Activated T-cell treated with anti-CD3 and anti-CD28 coated beads, Interleukin-2, amount 50 U/mL, for 72 hours (primary cell): ENCODE results near the gene RFNG. TPM values are rescaled to one million over a fixed set of nuclear protein-coding genes. Genes with fewer than 3 reads are reported as not detected.
A peak's percentile ranks its signal among the peaks of the same experiment; 100 is the strongest.

ENCODE experiments used
- ATAC-seq, 2 donors: fragments of 150-1000 bp; cut with Tn5 transposase; replicated peaks in 1 of 2; 2 replicates each; pipeline ENCODE4 v1.10.0; 2021; ENCODE audit warnings: moderate library complexity in 2 of 2, mild to moderate bottlenecking in 1 of 2
- DNase-seq, 2 donors: peaks; one replicate each; pipeline ENCODE4 v3.0.0; 2021 to 2022; ENCODE audit warnings: mixed read lengths in 1 of 2
- H3K27ac Mint-ChIP-seq: one replicate; pipeline ENCODE4 v1.8.0; 2022; ENCODE audit warnings: mild to moderate bottlenecking, moderate library complexity, mixed read lengths
- H3K27me3 Mint-ChIP-seq: one replicate; pipeline ENCODE4 v1.8.0; 2022; ENCODE audit warnings: low read depth, mixed read lengths
- H3K36me3 Mint-ChIP-seq, 2 donors: one replicate each; pipeline ENCODE4 v1.8.0; 2022; ENCODE audit warnings: mixed read lengths in 2 of 2, mild to moderate bottlenecking in 1 of 2; ENCODE audit not compliant: insufficient read depth in 2 of 2
- H3K4me1 Mint-ChIP-seq: one replicate; pipeline ENCODE4 v1.8.0; 2022; ENCODE audit warnings: low read depth, mixed read lengths
- H3K4me3 Mint-ChIP-seq, 2 donors: one replicate each; pipeline ENCODE4 v1.8.0; 2022; ENCODE audit warnings: mild to moderate bottlenecking in 2 of 2, mixed read lengths in 2 of 2, moderate library complexity in 2 of 2
- H3K9me3 Mint-ChIP-seq, 2 donors: one replicate each; pipeline ENCODE4 v1.8.0; 2022; ENCODE audit warnings: mixed read lengths in 2 of 2
- total RNA-seq, 2 donors: library from RNA; stranded (reverse); gene quantifications; one replicate each; pipeline ENCODE4 v1.2.3, GENCODE V29; 2022

Gene RFNG
- 10 to 100 TPM; 31.0 to 42.2 TPM for total RNA-seq

- Mint-ChIP-seq H3K4me1 (peaks cover 20% of the 10 kb centered on the region), H3K36me3 (no peaks in the 10 kb centered on the region), H3K27me3 (no peaks in the 10 kb centered on the region), H3K4me3 (peak within 1 kb of the TSS; percentile 92 to 95), H3K9me3 (no peaks in the 10 kb centered on the region), H3K27ac (peak within 1 kb of the TSS; percentile 30)
- ATAC-seq (peak; percentile 91), DNase-seq (peak; percentile 87 to 89)
Measured at GRCh38 chr17:82051776-82052637, at the start of gene RFNG, which contains the start of gene GPS1. TSS of gene RFNG (minus strand) at chr17:82051811. CDS start at chr17:82051766, 45 bp downstream. TSS of gene GPS1 (plus strand) at chr17:82051898. CDS start at chr17:82051932, 34 bp downstream.

GRCh38 chr17:82101301-82101715, 49.7 kb upstream of the RFNG start:
- Mint-ChIP-seq H3K4me1 (peaks cover 34% of the 10 kb centered on the region), H3K9me3 (no peaks in the 10 kb centered on the region), H3K4me3 (no peak overlapping the region), H3K36me3 (no peaks in the 10 kb centered on the region), H3K27me3 (no peaks in the 10 kb centered on the region), H3K27ac (no peak overlapping the region)
- DNase-seq: no peak
- no peak for ATAC-seq

- no peaks in the 10 kb centered on the region for H3K9me3 Mint-ChIP-seq
- H3K27me3 Mint-ChIP-seq: no peaks in the 10 kb centered on the region
- no peak overlapping the region for H3K27ac Mint-ChIP-seq
- ATAC-seq (no peak), DNase-seq (no peak)
- H3K36me3 Mint-ChIP-seq: no peaks in the 10 kb centered on the region
- peaks cover 34% of the 10 kb centered on the region for H3K4me1 Mint-ChIP-seq
- peak overlapping the region; percentile 83 to 88 for H3K4me3 Mint-ChIP-seq
Measured at GRCh38 chr17:82100502-82101298, 49.1 kb upstream of the RFNG start.

DNA sequence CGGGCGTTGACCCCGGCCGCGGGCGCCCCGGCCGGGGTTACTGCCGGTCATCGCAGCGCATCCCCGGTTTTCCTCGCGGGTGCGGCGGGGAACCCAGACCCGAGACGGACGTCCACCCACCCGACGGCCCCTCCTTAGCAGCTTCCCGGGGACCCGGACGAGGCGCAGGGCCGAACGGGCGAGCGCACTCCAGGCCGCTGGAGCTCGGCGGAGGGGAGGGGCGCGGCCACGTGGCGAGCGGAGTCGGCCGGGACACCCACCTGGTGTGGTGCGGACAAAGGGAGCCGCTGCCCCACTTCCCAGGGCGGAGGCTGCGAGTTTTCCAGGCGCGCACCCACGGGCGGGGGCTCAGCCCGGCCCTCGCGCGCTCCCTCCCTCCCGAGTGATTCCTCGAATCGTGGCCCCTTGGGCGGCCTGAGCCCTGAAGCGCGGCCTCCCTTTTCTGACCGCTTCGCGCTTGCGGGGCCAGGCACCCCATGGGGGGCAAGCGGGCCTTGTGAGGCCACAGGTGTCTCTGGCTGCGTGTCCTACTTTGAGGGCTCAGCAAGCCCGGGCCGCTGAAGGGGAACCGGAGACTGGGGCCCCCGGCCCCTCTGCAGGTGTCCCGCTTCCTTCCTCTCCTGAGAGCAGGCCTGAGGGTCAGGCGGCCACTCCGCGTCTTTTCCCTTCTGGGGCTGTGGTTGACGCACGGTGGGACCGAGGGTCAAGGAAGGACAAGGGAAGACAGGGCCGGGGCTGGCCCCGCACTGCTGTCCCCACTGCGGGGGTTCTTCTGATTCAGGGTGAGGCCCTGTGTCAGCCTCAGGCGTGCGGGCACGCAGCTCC, 47.5 kb upstream of the RFNG start:
- Mint-ChIP-seq H3K36me3 (no peaks in the 10 kb centered on the region), H3K27ac (peak overlapping the region; percentile 60), H3K27me3 (no peaks in the 10 kb centered on the region), H3K9me3 (no peaks in the 10 kb centered on the region), H3K4me3 (peak overlapping the region; percentile 83 to 88), H3K4me1 (peaks cover 23% of the 10 kb centered on the region)
- ATAC-seq (peak; percentile 2), DNase-seq (peak in 1 of 2 donors; percentile 29)

GRCh38 chr17:82098169-82098938, 46.7 kb upstream of the RFNG start, which contains the start of gene FASN:
TSS of gene FASN (minus strand) at chr17:82098236. CDS start at chr17:82096445, 1,791 bp downstream.
- H3K9me3 Mint-ChIP-seq: no peaks in the 10 kb centered on the region
- DNase-seq (peak; percentile 96 to 97), ATAC-seq (peak; percentile 82 to 86)
- no peaks in the 10 kb centered on the region for H3K27me3 Mint-ChIP-seq
- peaks cover 0 to under 1% of the 10 kb centered on the region in 2 donors for H3K36me3 Mint-ChIP-seq
- H3K4me1 Mint-ChIP-seq: peaks cover 23% of the 10 kb centered on the region
- H3K4me3 Mint-ChIP-seq: peak within 1 kb of the TSS; percentile 75 to 79
- no peak within 1 kb of the TSS for H3K27ac Mint-ChIP-seq

- Mint-ChIP-seq H3K36me3 (peaks cover 0 to 1% of the 10 kb centered on the region in 2 donors), H3K27me3 (no peaks in the 10 kb centered on the region), H3K27ac (no peak overlapping the region), H3K4me3 (peak overlapping the region; percentile 75), H3K9me3 (no peaks in the 10 kb centered on the region), H3K4me1 (peaks cover 23% of the 10 kb centered on the region)
- no peak for ATAC-seq
- no peak for DNase-seq
Measured at GRCh38 chr17:82097919-82098168, 46.2 kb upstream of the RFNG start.

- DNase-seq: peak; percentile 43
- peaks cover 0 to 1% of the 10 kb centered on the region in 2 donors for H3K36me3 Mint-ChIP-seq
- H3K4me1 Mint-ChIP-seq: peaks cover 23% of the 10 kb centered on the region
- no peak overlapping the region for H3K27ac Mint-ChIP-seq
- peak overlapping the region; percentile 75 to 79 for H3K4me3 Mint-ChIP-seq
- no peak for ATAC-seq
- H3K9me3 Mint-ChIP-seq: no peaks in the 10 kb centered on the region
- no peaks in the 10 kb centered on the region for H3K27me3 Mint-ChIP-seq
Measured at GRCh38 chr17:82097184-82097918, 45.7 kb upstream of the RFNG start.

- Mint-ChIP-seq H3K9me3 (no peaks in the 10 kb centered on the region), H3K4me1 (peaks cover 23% of the 10 kb centered on the region), H3K27ac (no peak overlapping the region), H3K4me3 (peak overlapping the region; percentile 73 to 79), H3K36me3 (peaks cover 0 to 1% of the 10 kb centered on the region in 2 donors), H3K27me3 (no peaks in the 10 kb centered on the region)
- ATAC-seq (no peak), DNase-seq (no peak)
Measured at GRCh38 chr17:82096709-82097183, 45.1 kb upstream of the RFNG start.

DNA sequence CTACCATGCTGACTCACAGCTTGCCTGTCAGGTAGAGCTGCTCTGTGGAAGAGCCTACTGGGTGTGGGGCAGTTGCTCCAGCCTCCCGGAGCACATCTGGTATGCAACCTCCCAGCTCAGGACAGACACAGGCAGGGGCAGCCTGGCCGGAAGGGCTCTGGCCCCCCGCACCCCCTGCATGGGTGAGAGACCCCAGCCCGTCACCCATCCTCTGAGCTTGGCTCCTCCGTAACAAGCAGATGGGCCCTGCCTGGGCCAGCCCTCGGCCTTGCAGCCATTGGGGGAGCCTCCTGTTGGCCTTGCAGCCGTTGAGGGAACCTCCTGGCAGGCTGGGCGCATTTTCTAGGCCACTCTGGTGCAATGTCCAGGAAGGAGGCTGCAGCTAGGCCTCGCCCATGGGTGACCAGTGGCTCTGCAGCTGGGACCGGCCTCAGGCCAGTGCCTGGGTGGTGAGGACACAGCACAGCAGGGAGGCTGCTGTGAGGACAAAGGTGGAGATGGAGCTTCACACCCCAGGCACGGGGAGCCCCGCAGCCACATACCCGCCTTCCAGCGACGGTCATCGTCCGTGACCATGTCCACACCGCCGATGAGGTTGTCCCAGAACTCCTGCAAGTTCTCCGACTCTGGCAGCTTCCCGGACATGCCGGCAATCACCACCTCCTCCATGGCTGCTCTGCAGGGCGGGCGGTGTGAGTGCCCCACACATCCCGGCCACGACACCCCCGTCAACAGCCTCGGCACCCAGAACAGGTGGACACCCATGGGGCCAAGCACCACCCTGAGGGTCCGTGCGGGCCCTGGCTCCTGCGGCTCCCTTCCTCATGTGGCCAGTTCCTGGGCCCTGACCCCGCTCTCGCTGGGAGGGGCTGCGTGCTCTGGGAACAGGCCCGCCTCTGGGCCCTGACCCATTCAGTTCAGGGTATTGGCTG, 44.4 kb upstream of the RFNG start:
- Mint-ChIP-seq H3K36me3 (peaks cover 0 to 1% of the 10 kb centered on the region in 2 donors), H3K4me3 (peak overlapping the region; percentile 73 to 79), H3K27ac (no peak overlapping the region), H3K9me3 (no peaks in the 10 kb centered on the region), H3K27me3 (no peaks in the 10 kb centered on the region), H3K4me1 (peaks cover 23% of the 10 kb centered on the region)
- DNase-seq (no peak), ATAC-seq (no peak)

GRCh38 chr17:82094931-82095776, 43.5 kb upstream of the RFNG start:
- no peak overlapping the region for H3K27ac Mint-ChIP-seq
- H3K4me3 Mint-ChIP-seq: peak overlapping the region; percentile 73 to 75
- ATAC-seq (no peak), DNase-seq (no peak)
- peaks cover 22% of the 10 kb centered on the region for H3K4me1 Mint-ChIP-seq
- H3K27me3 Mint-ChIP-seq: no peaks in the 10 kb centered on the region
- H3K36me3 Mint-ChIP-seq: peaks cover 0 to 1% of the 10 kb centered on the region in 2 donors
- H3K9me3 Mint-ChIP-seq: no peaks in the 10 kb centered on the region
